DND-41 (cell line): Measurements from ENCODE around the gene JDP2.

Experiments
- CTCF ChIP-seq: IDR thresholded peaks from 2 replicates; pipeline ENCODE4 v1.5.1; 2012; ENCODE audit warnings: borderline replicate concordance, low read length, moderate library complexity, mild to moderate bottlenecking; ENCODE audit not compliant: poor library complexity, severe bottlenecking; ENCODE audit errors: extremely low read depth
- EZH2 ChIP-seq: IDR thresholded peaks from 3 replicates; pipeline ENCODE4 v1.6.1; 2012; ENCODE audit warnings: borderline replicate concordance, low read depth, mild to moderate bottlenecking, moderate library complexity, low read length, inconsistent platforms; ENCODE audit not compliant: severe bottlenecking

DNA sequence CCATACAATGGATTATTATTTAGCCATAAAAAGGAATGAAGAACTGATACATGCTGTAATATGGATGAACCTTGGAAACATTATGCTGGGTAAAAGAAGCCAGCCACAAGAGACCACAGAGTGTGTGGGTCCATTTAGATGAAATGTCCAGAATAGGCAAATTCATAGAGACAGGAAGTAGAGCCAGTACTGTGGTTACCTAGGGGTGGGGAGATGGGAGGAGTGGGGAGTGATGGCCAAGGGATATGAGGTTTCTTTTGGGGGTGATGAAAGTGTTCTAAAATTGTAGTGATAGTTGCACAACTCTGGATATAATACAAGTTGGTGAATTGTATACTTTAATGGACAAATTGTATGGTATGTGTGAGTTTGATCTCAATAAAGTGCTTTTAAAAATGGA lies 18.6 kb downstream of the JDP2 start:
- no peak for TF ChIP-seq CTCF
- TF ChIP-seq EZH2: no peak
